ENCODE data around the gene TNMD. TPM values are rescaled to one million over a fixed set of nuclear protein-coding genes. Genes with fewer than 3 reads are reported as not detected.
A peak's percentile ranks its signal among the peaks of the same experiment; 100 is the strongest.
"Not testable (repeated sequence)": the region's sequence is repeated elsewhere in the genome, so short reads cannot be mapped to it uniquely, and the experiment has no call there.

Gene TNMD
- total RNA-seq (1 to 10 TPM in 2 of 9 donors, under 1 TPM in 2, not detected in 5; 0.35 to 1.5 (median 0.89) TPM), polyA plus RNA-seq (under 1 TPM; 0.08 to 0.15 TPM)
- long read RNA-seq, donor 1: 0 reads
- long read RNA-seq, donor 2: 0 reads
- long read RNA-seq, donor 3: 0 reads

DNA sequence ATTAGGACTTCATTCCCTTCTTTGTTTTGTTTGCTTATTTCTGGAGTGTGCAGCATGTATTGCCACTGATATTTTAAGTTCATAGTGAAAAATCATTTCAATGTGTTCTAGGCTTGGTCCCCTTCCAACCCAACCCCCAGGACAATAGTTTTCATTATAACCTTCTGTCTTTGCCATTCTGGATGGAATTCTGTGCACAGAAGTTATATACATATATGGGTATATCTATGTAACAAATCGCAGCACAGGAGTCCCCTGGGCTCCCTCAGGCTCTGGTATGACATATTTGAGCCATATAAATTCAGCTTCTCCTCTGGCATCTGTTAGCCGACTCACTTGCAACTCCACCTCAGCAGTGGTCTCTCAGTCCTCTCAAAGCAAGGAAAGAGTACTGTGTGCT, at the start of gene TNMD:
TNMD (plus strand) TSS at position 326 of the 400 bp plus-strand sequence. CDS start 83 bp downstream, outside the sequence.
- 50 to 57% (median 53%) methylated on average over 2 of the region's 2 CpGs for WGBS, 4 donors
- Histone ChIP-seq H3K27me3 (peaks cover 0 to 48% (median 0%) of the 10 kb centered on the region in 9 donors), H3K36me3 (no peaks in the 10 kb centered on the region), H3K4me3 (no peak within 1 kb of the TSS), H3K9me3 (no peaks in the 10 kb centered on the region), H3K27ac (no peak within 1 kb of the TSS), H3K4me1 (no peaks in the 10 kb centered on the region)
- no peak for ATAC-seq
- DNase-seq: no peak
- TF ChIP-seq, protein P1, sequence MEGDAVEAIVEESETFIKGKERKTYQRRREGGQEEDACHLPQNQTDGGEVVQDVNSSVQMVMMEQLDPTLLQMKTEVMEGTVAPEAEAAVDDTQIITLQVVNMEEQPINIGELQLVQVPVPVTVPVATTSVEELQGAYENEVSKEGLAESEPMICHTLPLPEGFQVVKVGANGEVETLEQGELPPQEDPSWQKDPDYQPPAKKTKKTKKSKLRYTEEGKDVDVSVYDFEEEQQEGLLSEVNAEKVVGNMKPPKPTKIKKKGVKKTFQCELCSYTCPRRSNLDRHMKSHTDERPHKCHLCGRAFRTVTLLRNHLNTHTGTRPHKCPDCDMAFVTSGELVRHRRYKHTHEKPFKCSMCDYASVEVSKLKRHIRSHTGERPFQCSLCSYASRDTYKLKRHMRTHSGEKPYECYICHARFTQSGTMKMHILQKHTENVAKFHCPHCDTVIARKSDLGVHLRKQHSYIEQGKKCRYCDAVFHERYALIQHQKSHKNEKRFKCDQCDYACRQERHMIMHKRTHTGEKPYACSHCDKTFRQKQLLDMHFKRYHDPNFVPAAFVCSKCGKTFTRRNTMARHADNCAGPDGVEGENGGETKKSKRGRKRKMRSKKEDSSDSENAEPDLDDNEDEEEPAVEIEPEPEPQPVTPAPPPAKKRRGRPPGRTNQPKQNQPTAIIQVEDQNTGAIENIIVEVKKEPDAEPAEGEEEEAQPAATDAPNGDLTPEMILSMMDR (IDR thresholded peaks at IDR 0.05): no peak
- no peak for TF ChIP-seq POLR2A (IDR thresholded peaks at IDR 0.05)
- intact Hi-C loops (cut with DNase I): no loop called here

DNA sequence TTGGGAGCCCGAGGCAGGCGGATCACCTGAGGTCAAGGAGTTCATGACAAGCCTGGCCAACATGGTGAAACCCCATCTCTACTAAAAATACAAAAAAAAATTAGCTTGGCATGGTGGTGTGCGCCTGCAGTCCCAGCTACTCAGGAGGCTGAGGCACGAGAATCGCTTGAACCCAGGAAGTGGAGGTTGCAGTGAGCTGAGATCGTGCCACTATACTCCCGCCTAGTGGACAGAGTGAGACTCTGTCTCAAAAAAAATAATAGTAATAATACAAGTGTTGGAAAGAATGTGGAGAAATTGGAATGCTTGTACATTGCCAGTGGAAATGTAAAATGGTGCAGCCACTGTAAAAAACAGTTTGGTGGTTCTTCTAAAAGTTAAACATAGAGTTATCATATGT, 19.2 kb upstream of the TNMD start:
- TF ChIP-seq, protein P1 (IDR thresholded peaks at IDR 0.05): peak in 3 of 12 donors; percentile 6 to 18 (median 15)
- WGBS, 4 donors: 60 to 82% (median 75%) methylated on average over 7 of the region's 7 CpGs
- not testable (repeated sequence) for H3K4me1 ChIP-seq, DNase-seq, H3K36me3 ChIP-seq, H3K27me3 ChIP-seq, H3K4me3 ChIP-seq, ATAC-seq, H3K27ac ChIP-seq, H3K9me3 ChIP-seq
- intact Hi-C loops (cut with DNase I): loop anchor here in 1 of 10 donors (10.0 kb wide), 1 partner anchor 61 kb away; no protein-coding TSS in a partner anchor

DNA sequence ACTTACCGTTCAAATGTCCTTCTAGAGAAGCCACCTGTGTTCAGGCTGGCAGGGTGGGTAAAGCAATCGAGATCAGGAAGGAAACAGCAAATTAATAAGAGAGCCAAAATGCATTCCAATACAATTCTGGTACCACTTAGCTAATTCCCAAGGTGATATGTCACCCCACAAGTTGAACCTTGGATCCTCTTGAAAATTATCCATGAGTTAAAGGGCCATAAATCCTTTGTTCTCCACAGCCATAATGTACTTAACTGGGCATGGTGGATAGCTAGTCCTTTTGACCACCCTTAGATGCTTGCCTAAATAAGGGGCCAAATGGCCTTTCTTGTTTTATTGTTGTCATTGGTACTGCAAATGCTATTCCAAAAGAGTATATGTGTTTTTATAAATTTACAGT, 2.0 kb downstream of the TNMD start:
- H3K27ac ChIP-seq: no peak overlapping the region
- intact Hi-C loops (cut with DNase I): no loop called here
- WGBS, 4 donors: 44 to 60% (median 47%) methylated on average over 2 of the region's 2 CpGs
- no peak for TF ChIP-seq POLR2A (IDR thresholded peaks at IDR 0.05)
- H3K9me3 ChIP-seq: no peaks in the 10 kb centered on the region
- no peaks in the 10 kb centered on the region for H3K4me1 ChIP-seq
- DNase-seq (no peak), ATAC-seq (no peak)
- no peak overlapping the region for H3K4me3 ChIP-seq
- no peaks in the 10 kb centered on the region for H3K36me3 ChIP-seq
- peaks cover 0 to 58% (median 0%) of the 10 kb centered on the region in 9 donors for H3K27me3 ChIP-seq

DNA sequence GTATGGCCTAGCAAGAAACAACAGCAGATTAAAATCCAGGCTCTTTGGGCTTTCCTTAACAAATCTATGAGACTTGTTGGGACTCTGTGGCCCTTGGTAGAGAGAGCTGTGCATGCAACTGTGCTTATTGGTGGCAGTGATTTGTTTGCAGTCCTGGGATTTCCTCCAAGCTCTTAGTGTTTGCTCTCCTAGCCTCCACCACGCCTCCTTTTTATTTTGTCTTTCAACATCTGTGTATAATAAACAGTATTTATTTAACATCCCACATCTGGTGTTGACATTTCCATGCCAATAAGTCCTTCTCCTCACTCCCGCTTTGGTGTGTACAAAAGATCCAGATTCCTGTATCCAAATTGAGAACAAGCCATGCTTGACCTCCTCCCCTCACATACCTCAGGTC, 3.1 kb downstream of the TNMD start:
- no peaks in the 10 kb centered on the region for H3K9me3 ChIP-seq
- TF ChIP-seq, protein P1 (IDR thresholded peaks at IDR 0.05): no peak
- no peak for TF ChIP-seq POLR2A (IDR thresholded peaks at IDR 0.05)
- ATAC-seq (no peak), DNase-seq (no peak)
- H3K4me3 ChIP-seq: no peak overlapping the region
- peaks cover 0 to 5% (median 0%) of the 10 kb centered on the region in 12 donors for H3K4me1 ChIP-seq
- H3K27me3 ChIP-seq: peaks cover 0 to 51% (median 0%) of the 10 kb centered on the region in 9 donors
- 61 to 84% (median 70%) methylated on average over 2 of the region's 2 CpGs for WGBS, 4 donors
- intact Hi-C loops (cut with DNase I): no loop called here
- no peaks in the 10 kb centered on the region for H3K36me3 ChIP-seq
- no peak overlapping the region for H3K27ac ChIP-seq
